ENCODE results near the gene CTSW. TPM values are rescaled to one million over a fixed set of nuclear protein-coding genes. Genes with fewer than 3 reads are reported as not detected.

Gene CTSW
- polyA plus RNA-seq, 2 of the 4 experiments (the other 2 are of a cell fraction), result not detected

GRCh38 chr11:65895482-65895981 is 15.9 kb downstream of the CTSW start:
- no peak for ATAC-seq
- Histone ChIP-seq H3K4me2 (no peak overlapping the region), H3K4me1 (peaks cover 54% of the 10 kb centered on the region), H3K9me3 (no peaks in the 10 kb centered on the region), H3K27ac (peak overlapping the region in 1 of 2 experiments; percentile 10; a peak in 1 of 6 replicates), H3K4me3 (no peak overlapping the region)
- POLR2A ChIA-PET, result interaction anchor here (1.1 kb wide), 1 partner anchor 16 kb away, joined by 3 read pairs; no protein-coding TSS in a partner anchor
- 87% methylated on average over 5 of the region's 5 CpGs for WGBS (ENCODE audit: missing lambda C conversion rate)
- no peak for FAIRE-seq
- CTCF ChIA-PET, result interaction anchor here (1.0 to 31.6 kb wide), 6 partner anchors 2 to 116 kb away, joined by 3 to 618 read pairs (median 7); partner anchors contain the start of genes C11orf68, CCDC85B, DRAP1 and FIBP
- TF ChIP-seq POLR2AphosphoS2 (conservative IDR thresholded peaks at IDR 0.05; ENCODE audit: low read length), result peak; percentile 92; the same call in 1 of the 2 replicates
- TF ChIP-seq HMGXB4 (CRISPR knock-in tag; IDR thresholded peaks at IDR 0.05; ENCODE audit: borderline replicate concordance), result 0 out of 2 replicates have a peak, but pooled peaks have one; percentile 11
- TF ChIP-seq BCL3 (IDR thresholded peaks at IDR 0.05), result no peak
- TF ChIP-seq HOXA7 (CRISPR knock-in tag; IDR thresholded peaks at IDR 0.05), result peak; percentile 74; the same call in 1 of the 2 replicates
- no peak for TF ChIP-seq ZC3H11A (IDR thresholded peaks at IDR 0.05)
- TF ChIP-seq TP53 (CRISPR knock-in tag; IDR thresholded peaks at IDR 0.05), result 0 out of 2 replicates have a peak, but pooled peaks have one; percentile 81
- TF ChIP-seq FOSB (CRISPR knock-in tag; IDR thresholded peaks at IDR 0.05), result peak; percentile 11
- DNase-seq (ENCODE audit: low read depth in 1 of 2, low spot score in 1 of 2), result no peak

DNA sequence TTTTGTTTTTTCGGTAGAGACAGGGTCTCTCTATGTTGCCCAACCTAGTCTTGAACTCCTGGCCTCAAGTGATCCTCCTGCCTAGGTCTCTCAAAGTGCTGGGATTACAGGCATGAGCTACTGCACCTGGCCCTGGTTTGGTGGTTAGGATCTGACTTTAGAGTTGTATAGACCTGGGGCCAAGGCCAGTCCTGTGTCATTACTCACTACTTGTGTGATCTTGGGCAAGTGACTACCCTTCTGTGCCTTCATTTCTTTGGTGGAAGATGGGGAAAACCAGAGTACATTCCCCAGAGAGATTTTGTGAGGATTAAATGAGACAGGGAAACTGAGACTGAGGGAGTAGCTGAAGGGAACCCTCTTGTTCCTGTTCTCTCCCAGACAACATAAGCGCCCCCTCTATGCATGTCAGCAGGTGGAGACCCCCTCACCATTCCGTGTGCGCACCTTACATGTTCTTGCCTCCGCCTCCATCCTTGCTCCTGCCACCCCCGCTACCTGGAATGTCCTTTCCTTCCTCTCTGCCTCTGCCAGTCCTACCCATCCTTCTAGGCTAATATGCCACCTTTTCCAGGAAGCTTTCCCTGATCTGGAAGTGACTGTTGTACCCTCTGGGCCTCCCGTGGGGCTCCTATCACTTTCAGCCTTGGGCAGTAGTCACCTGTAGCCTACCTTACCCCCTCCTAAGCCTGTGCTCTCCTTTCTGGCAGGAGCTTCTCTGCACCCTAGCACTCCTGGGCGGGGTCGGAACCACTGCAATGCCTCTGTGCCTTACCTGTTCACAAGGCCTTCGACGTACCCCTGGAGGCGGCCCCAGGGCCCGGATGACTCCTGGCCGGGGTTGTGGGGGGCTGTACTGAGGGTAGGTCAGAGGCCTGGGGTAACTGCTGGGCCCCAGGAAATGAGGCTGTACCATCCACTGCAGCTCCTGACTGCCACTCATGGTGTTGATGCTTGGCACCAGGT is 16.7 kb downstream of the CTSW start:
- no peak for ATAC-seq
- no peaks in the 10 kb centered on the region for H3K9me3 ChIP-seq
- POLR2A ChIA-PET, result interaction anchor here (1.1 to 4.7 kb wide), 3 partner anchors 8 to 15 kb away, joined by 3 to 36 read pairs (median 3); partner anchors contain the start of gene FIBP
- CTCF ChIA-PET, result interaction anchor here (0.8 to 31.6 kb wide), 8 partner anchors 3 to 116 kb away, joined by 3 to 618 read pairs (median 5); partner anchors contain the start of genes C11orf68, CCDC85B, DRAP1 and FIBP
- FAIRE-seq, result no peak
- peak overlapping the region; percentile 90; the same call in 1 of the 3 replicates for H3K4me2 ChIP-seq
- H3K27ac ChIP-seq, result peak overlapping the region in 1 of 2 experiments; percentile 97; a peak in 3 of 6 replicates
- no peak for DNase-seq (ENCODE audit: low read depth in 1 of 2, low spot score in 1 of 2)
- H3K4me3 ChIP-seq, result no peak overlapping the region
- H3K4me1 ChIP-seq, result peaks cover 61% of the 10 kb centered on the region
- TF ChIP-seq JUNB (IDR thresholded peaks at IDR 0.05) (no peak), POLR2AphosphoS2 (conservative IDR thresholded peaks at IDR 0.05; ENCODE audit: low read length) (peak; percentile 99), RARB (CRISPR knock-in tag; IDR thresholded peaks at IDR 0.05) (peak; percentile 71; the same call in 1 of the 2 replicates), NR3C1 (IDR thresholded peaks at IDR 0.05) (no peak), HOXB5 (CRISPR knock-in tag; IDR thresholded peaks at IDR 0.05) (peak; percentile 38; the same call in 1 of the 2 replicates), GATA3 (IDR thresholded peaks at IDR 0.05; ENCODE audit: borderline replicate concordance) (no peak), ATOH8 (CRISPR knock-in tag; IDR thresholded peaks at IDR 0.05; ENCODE audit: low read depth) (peak; percentile 33; the same call in 1 of the 2 replicates), HOXA7 (CRISPR knock-in tag; IDR thresholded peaks at IDR 0.05) (peak; percentile 70), FOSB (CRISPR knock-in tag; IDR thresholded peaks at IDR 0.05) (peak; percentile 53), TFCP2L1 (CRISPR knock-in tag; IDR thresholded peaks at IDR 0.05) (peak; percentile 20; the same call in 1 of the 2 replicates), TP53 (CRISPR knock-in tag; IDR thresholded peaks at IDR 0.05) (peak; percentile 74)
- TF ChIP-seq, protein P1, sequence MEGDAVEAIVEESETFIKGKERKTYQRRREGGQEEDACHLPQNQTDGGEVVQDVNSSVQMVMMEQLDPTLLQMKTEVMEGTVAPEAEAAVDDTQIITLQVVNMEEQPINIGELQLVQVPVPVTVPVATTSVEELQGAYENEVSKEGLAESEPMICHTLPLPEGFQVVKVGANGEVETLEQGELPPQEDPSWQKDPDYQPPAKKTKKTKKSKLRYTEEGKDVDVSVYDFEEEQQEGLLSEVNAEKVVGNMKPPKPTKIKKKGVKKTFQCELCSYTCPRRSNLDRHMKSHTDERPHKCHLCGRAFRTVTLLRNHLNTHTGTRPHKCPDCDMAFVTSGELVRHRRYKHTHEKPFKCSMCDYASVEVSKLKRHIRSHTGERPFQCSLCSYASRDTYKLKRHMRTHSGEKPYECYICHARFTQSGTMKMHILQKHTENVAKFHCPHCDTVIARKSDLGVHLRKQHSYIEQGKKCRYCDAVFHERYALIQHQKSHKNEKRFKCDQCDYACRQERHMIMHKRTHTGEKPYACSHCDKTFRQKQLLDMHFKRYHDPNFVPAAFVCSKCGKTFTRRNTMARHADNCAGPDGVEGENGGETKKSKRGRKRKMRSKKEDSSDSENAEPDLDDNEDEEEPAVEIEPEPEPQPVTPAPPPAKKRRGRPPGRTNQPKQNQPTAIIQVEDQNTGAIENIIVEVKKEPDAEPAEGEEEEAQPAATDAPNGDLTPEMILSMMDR (IDR thresholded peaks at IDR 0.05), result no peak
- 86% methylated on average over 14 of the region's 14 CpGs for WGBS (ENCODE audit: missing lambda C conversion rate)
